SK-N-SH treated with all-trans-retinoic acid at 6 μM for 48 hours (cell line): ENCODE measurements around the gene SLC16A6.

ENCODE experiments used
- ARNTL ChIP-seq: fragments of 450-650 bp; formaldehyde crosslinking; IDR thresholded peaks from 2 replicates; pipeline ENCODE4 v1.5.0; 2020; ENCODE audit warnings: low read depth, mild to moderate bottlenecking, moderate library complexity, borderline replicate concordance
- BACH2 ChIP-seq: fragments of 250-450 bp; sonication (Bioruptor Pico); IDR thresholded peaks from 2 replicates; pipeline ENCODE4 v1.9.0; 2021; ENCODE audit warnings: mild to moderate bottlenecking, borderline replicate concordance
- CSDC2 ChIP-seq: fragments of 250-450 bp; sonication (Bioruptor Pico); IDR thresholded peaks from 2 replicates; pipeline ENCODE4 v1.5.0; 2020; ENCODE audit warnings: mild to moderate bottlenecking, moderate library complexity
- ESRRG ChIP-seq: fragments of 250-450 bp; sonication (Bioruptor Pico); IDR thresholded peaks from 2 replicates; pipeline ENCODE4 v1.6.1; 2021; ENCODE audit warnings: mild to moderate bottlenecking
- GLIS3 ChIP-seq: fragments of 250-450 bp; sonication (Bioruptor Pico); IDR thresholded peaks from 2 replicates; pipeline ENCODE4 v1.5.0; 2020; ENCODE audit warnings: mild to moderate bottlenecking, moderate library complexity
- RARB ChIP-seq: fragments of 250-450 bp; sonication (Bioruptor Pico); IDR thresholded peaks from 2 replicates; pipeline ENCODE4 v1.8.0; 2021; ENCODE audit warnings: mild to moderate bottlenecking, moderate library complexity
- SNAI2 ChIP-seq: fragments of 250-450 bp; sonication (Bioruptor Pico); IDR thresholded peaks from 2 replicates; pipeline ENCODE4 v1.5.0; 2020; ENCODE audit warnings: mild to moderate bottlenecking, moderate library complexity
- TSHZ2 ChIP-seq: fragments of 250-450 bp; sonication (Bioruptor Pico); IDR thresholded peaks from 2 replicates; pipeline ENCODE4 v1.5.0; 2020; ENCODE audit warnings: mild to moderate bottlenecking, moderate library complexity
- ZFP30 ChIP-seq: fragments of 450-650 bp; formaldehyde crosslinking; IDR thresholded peaks from 2 replicates; pipeline ENCODE4 v1.5.0; 2022; ENCODE audit warnings: mild to moderate bottlenecking, moderate library complexity
- ZNF70 ChIP-seq: fragments of 450-650 bp; formaldehyde crosslinking; IDR thresholded peaks from 2 replicates; pipeline ENCODE4 v1.5.0; 2020; ENCODE audit warnings: mild to moderate bottlenecking, moderate library complexity
- TF ChIP-seq, protein P1 (sequence below): fragments of 250-450 bp; sonication (Bioruptor Pico); IDR thresholded peaks from 2 replicates; pipeline ENCODE4 v1.8.0; 2020; ENCODE audit warnings: mild to moderate bottlenecking, moderate library complexity, borderline replicate concordance
- TF ChIP-seq, protein P2 (sequence below): fragments of 250-450 bp; sonication (Bioruptor Pico); IDR thresholded peaks from 2 replicates; pipeline ENCODE4 v1.5.1; 2020; ENCODE audit warnings: low read depth, mild to moderate bottlenecking, moderate library complexity

DNA sequence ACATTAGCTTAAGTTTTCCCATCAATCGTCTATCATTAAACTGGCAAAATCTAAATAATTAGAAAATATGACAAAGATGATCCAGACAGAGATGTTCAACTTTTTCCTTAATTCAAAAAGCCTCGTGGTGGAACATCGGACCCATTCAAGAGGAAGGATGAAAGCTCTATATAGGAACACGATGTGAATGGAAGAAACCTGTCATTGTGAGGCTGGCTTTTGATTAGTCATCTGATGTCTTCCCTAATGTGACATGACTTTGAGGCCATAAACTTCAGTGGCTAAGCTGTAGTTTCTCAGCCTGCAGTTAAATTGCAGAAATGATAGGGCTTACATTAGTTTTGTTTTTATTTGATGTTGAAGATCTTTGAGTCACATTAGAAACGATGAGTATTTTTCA is 42.0 kb downstream of the SLC16A6 start:
- TF ChIP-seq BACH2 (CRISPR knock-in tag) (no peak), CSDC2 (CRISPR knock-in tag) (no peak), GLIS3 (no peak), ZNF70 (CRISPR knock-in tag) (no peak), ESRRG (CRISPR knock-in tag) (no peak), ZFP30 (CRISPR knock-in tag) (no peak), SNAI2 (CRISPR knock-in tag) (no peak), ARNTL (CRISPR knock-in tag) (no peak), RARB (no peak), TSHZ2 (no peak)
- TF ChIP-seq, protein P1, sequence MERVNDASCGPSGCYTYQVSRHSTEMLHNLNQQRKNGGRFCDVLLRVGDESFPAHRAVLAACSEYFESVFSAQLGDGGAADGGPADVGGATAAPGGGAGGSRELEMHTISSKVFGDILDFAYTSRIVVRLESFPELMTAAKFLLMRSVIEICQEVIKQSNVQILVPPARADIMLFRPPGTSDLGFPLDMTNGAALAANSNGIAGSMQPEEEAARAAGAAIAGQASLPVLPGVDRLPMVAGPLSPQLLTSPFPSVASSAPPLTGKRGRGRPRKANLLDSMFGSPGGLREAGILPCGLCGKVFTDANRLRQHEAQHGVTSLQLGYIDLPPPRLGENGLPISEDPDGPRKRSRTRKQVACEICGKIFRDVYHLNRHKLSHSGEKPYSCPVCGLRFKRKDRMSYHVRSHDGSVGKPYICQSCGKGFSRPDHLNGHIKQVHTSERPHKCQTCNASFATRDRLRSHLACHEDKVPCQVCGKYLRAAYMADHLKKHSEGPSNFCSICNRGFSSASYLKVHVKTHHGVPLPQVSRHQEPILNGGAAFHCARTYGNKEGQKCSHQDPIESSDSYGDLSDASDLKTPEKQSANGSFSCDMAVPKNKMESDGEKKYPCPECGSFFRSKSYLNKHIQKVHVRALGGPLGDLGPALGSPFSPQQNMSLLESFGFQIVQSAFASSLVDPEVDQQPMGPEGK (CRISPR knock-in tag), result no peak
- TF ChIP-seq, protein P2, sequence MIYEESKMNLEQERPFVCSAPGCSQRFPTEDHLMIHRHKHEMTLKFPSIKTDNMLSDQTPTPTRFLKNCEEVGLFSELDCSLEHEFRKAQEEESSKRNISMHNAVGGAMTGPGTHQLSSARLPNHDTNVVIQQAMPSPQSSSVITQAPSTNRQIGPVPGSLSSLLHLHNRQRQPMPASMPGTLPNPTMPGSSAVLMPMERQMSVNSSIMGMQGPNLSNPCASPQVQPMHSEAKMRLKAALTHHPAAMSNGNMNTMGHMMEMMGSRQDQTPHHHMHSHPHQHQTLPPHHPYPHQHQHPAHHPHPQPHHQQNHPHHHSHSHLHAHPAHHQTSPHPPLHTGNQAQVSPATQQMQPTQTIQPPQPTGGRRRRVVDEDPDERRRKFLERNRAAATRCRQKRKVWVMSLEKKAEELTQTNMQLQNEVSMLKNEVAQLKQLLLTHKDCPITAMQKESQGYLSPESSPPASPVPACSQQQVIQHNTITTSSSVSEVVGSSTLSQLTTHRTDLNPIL, result no peak
